Suprapubic skin (tissue), 4 donors: ENCODE data around the gene TAX1BP1.

Experiments
- CTCF ChIP-seq, 2 donors: fragments of 200-600 bp in 1 of 2; fragments of 450-650 bp in 1 of 2; sonication (generic) in 1 of 2; IDR thresholded peaks; one replicate each; pipeline ENCODE4 v1.5.1; 2016 to 2019; ENCODE audit warnings: antibody characterized with exemption in 2 of 2, mild to moderate bottlenecking in 1 of 2, moderate library complexity in 1 of 2
- POLR2A ChIP-seq, 2 donors: fragments of 450-650 bp; IDR thresholded peaks; one replicate each; pipeline ENCODE4 v1.6.1; 2017; ENCODE audit warnings: antibody characterized with exemption in 2 of 2, mild to moderate bottlenecking in 2 of 2, moderate library complexity in 2 of 2
- POLR2AphosphoS5 ChIP-seq, 3 donors: sonication (generic); formaldehyde crosslinking; IDR thresholded peaks; one replicate each; pipeline ENCODE4 v1.6.1; 2017; ENCODE audit warnings: antibody characterized with exemption in 3 of 3

DNA sequence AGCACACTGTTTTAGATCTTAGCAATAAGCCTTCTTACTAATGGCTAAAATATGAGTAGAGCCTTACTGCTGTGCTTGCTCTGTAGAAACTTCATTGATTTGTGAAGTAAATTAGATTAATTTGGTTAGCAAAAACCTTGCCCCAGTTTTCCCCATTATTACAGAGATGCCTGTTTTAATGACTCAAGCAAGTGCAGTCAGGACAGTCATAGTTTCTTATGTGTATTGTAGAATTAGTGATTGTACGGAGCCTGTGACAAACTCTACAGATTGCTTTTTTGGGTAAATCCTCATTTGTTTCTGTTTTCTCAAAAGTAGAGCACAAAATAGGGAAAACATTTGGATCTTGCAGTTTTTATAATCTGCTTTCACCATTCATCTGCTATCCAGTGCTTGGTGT lies 7.0 kb downstream of the TAX1BP1 start:
- TF ChIP-seq CTCF (IDR thresholded peaks at IDR 0.05) (no peak), POLR2AphosphoS5 (IDR thresholded peaks at IDR 0.05) (no peak), POLR2A (IDR thresholded peaks at IDR 0.05) (no peak)
